ENCODE results near the gene TLX1.

- TF ChIP-seq EZH2phosphoT487 (IDR thresholded peaks at IDR 0.05; ENCODE audit: low read depth, severe bottlenecking, unreplicated experiment) (no peak), CTCF (IDR thresholded peaks at IDR 0.05; ENCODE audit: poor library complexity) (no peak), EZH2 (IDR thresholded peaks at IDR 0.05; ENCODE audit: borderline replicate concordance) (no peak)
Measured at GRCh38 chr10:101110856-101111523, 20.1 kb upstream of the TLX1 start.
